Kidney (tissue), 14 donors: ENCODE data around the gene CD209. TPM values are rescaled to one million over a fixed set of nuclear protein-coding genes. Genes with fewer than 3 reads are reported as not detected.

Experiments used
- DNase-seq, 5 donors: peaks; one replicate each; pipeline ENCODE4 v3.0.0-alpha.2; 2013 to 2020
- FAIRE-seq: peaks from 2 replicates; lab custom pipeline; 2012; peaks lifted over from hg19 to GRCh38; lab: Jason Lieb, UNC
- H3K27ac ChIP-seq, 2 donors: one replicate each; pipeline ENCODE4 v1.7.0; 2013; ENCODE audit warnings: low read depth in 2 of 2, low read length in 2 of 2, inconsistent platforms in 1 of 2
- H3K27me3 ChIP-seq: one replicate; pipeline ENCODE4 v1.7.1; 2013; ENCODE audit warnings: low read length, inconsistent platforms; ENCODE audit not compliant: control insufficient read depth, insufficient read depth
- H3K36me3 ChIP-seq, 3 donors: one replicate each; pipeline versions ENCODE4 v1.7.0 to v1.7.1; 2013; ENCODE audit warnings: low read length in 3 of 3, control low read depth in 1 of 3, inconsistent platforms in 1 of 3; ENCODE audit not compliant: insufficient read depth in 3 of 3, control insufficient read depth in 2 of 3
- H3K4me1 ChIP-seq, 3 donors: one replicate each; pipeline versions ENCODE4 v1.7.0 to v1.7.1; 2013; ENCODE audit warnings: low read length in 3 of 3, inconsistent platforms in 1 of 3, low read depth in 1 of 3; ENCODE audit not compliant: control insufficient read depth in 2 of 3, insufficient read depth in 2 of 3
- H3K4me3 ChIP-seq, 3 donors: one replicate each; pipeline versions ENCODE4 v1.7.0 to v1.8.1; 2013; ENCODE audit warnings: low read length in 3 of 3, control low read depth in 1 of 3, inconsistent platforms in 1 of 3
- H3K9ac ChIP-seq, 3 donors: one replicate each; pipeline versions ENCODE4 v1.7.0 to v1.7.1; 2013; ENCODE audit warnings: low read length in 3 of 3, control low read depth in 1 of 3, inconsistent platforms in 1 of 3
- H3K9me3 ChIP-seq, 3 donors: one replicate each; pipeline versions ENCODE4 v1.7.0 to v1.7.1; 2013; ENCODE audit warnings: low read length in 3 of 3, control low read depth in 1 of 3, inconsistent platforms in 1 of 3; ENCODE audit not compliant: control insufficient read depth in 2 of 3, insufficient read depth in 1 of 3
- intact Hi-C: fragments of 100-400 bp; cut with DNase I; formaldehyde crosslinking; loops from one replicate; pipeline ENCODE4 v1.11.1; 2022
- polyA plus RNA-seq: library from polyadenylated mRNA; stranded (reverse); fragments of 350-450 nt; fragmentation: Illumina TruSeq; extraction: RNeasy Lipid Tissue Mini Kit (QIAGEN cat#74804); gene quantifications from one replicate; pipeline ENCODE4 v1.2.3, GENCODE V29; 2014; ENCODE audit warnings: low read depth, low replicate concordance; ENCODE audit not compliant: insufficient read depth
- total RNA-seq: library from RNA; stranded (reverse); fragmentation: NEBNext Ultra II Directional; extraction: Animal tissue kit (Norgen Biotek cat#: 25700); gene quantifications from one replicate; pipeline ENCODE4 v1.2.1, GENCODE V29; 2021
- TF ChIP-seq, protein P1 (sequence below): IDR thresholded peaks from 3 replicates; pipeline ENCODE4 v1.5.1; 2012; ENCODE audit warnings: mild to moderate bottlenecking, moderate library complexity, borderline replicate concordance; ENCODE audit not compliant: insufficient read depth; ENCODE audit errors: extremely low read depth
- donor health status: control.
- donor health status: control.
- donor health status: control.
- donor health status: control.
- donor health status: control.
- donor health status: DM: yes; HTN: yes; CAD: no.
- donor health status: Normal renal cell carcinoma (clear cell type).

CD209 gene
- total and polyA plus RNA-seq, 2 donors from 2014 or later: 1.2 to 11.7 TPM

DNA sequence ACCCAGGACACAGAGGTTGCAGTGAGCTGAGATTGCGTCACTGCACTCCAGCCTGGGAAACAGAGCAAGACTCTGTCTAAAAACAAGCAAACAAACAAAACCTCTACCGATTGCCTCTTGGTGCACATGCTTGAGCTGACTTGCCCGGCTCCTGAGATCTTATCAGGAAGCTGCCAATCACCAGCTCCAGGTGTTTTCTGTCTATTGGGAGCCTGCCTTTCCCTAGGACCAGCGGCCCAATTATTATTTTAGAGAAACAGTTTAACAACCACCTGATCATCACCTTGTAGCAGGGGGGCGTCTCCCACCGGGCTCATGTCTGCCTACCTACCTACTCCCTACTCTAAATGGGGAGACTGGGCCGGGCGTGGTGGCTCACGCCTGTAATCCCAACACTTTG lies 26.5 kb upstream of the CD209 start:
- H3K27ac ChIP-seq: no peak overlapping the region
- H3K36me3 ChIP-seq: no peaks in the 10 kb centered on the region
- H3K4me1 ChIP-seq: no peaks in the 10 kb centered on the region
- intact Hi-C loops: no loop called here
- H3K27me3 ChIP-seq: no peaks in the 10 kb centered on the region
- no peak overlapping the region for H3K9ac ChIP-seq
- TF ChIP-seq, protein P1, sequence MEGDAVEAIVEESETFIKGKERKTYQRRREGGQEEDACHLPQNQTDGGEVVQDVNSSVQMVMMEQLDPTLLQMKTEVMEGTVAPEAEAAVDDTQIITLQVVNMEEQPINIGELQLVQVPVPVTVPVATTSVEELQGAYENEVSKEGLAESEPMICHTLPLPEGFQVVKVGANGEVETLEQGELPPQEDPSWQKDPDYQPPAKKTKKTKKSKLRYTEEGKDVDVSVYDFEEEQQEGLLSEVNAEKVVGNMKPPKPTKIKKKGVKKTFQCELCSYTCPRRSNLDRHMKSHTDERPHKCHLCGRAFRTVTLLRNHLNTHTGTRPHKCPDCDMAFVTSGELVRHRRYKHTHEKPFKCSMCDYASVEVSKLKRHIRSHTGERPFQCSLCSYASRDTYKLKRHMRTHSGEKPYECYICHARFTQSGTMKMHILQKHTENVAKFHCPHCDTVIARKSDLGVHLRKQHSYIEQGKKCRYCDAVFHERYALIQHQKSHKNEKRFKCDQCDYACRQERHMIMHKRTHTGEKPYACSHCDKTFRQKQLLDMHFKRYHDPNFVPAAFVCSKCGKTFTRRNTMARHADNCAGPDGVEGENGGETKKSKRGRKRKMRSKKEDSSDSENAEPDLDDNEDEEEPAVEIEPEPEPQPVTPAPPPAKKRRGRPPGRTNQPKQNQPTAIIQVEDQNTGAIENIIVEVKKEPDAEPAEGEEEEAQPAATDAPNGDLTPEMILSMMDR: no peak
- DNase-seq: peak in 1 of 5 donors; percentile 25
- no peak overlapping the region for H3K4me3 ChIP-seq
- no peaks in the 10 kb centered on the region for H3K9me3 ChIP-seq
- no peak for FAIRE-seq

DNA sequence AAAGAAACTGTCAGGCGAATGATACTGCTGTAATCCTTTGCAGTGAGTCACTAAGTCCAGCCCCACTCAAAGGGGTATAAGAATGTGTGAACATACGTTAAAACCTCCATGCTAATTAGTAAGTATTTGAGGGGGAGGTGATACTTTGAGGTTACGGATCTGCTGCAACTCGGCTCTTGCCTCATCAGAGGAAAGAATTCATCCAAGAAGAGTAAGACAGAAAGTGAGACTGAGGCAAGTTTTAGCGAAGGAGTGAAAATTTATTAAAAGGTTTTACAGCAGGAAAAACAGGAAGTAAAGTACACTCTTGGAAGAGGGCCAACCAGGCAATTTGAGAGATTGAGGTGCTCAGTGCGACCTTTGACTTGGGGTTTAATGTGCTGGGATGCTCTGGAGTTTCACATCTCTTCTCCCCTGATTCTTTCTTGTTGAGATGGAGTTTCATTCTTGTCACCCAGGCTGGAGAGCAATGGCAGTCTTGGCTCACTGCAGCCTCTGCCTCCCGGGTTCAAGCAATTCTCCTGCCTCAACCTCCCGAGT lies 25.5 kb upstream of the CD209 start:
- Histone ChIP-seq H3K27me3 (no peaks in the 10 kb centered on the region), H3K27ac (no peak overlapping the region), H3K9ac (no peak overlapping the region), H3K4me1 (no peaks in the 10 kb centered on the region), H3K36me3 (no peaks in the 10 kb centered on the region), H3K9me3 (no peaks in the 10 kb centered on the region), H3K4me3 (no peak overlapping the region)
- intact Hi-C loops: no loop called here
- TF ChIP-seq, protein P1: no peak
- DNase-seq (no peak), FAIRE-seq (no peak)

DNA sequence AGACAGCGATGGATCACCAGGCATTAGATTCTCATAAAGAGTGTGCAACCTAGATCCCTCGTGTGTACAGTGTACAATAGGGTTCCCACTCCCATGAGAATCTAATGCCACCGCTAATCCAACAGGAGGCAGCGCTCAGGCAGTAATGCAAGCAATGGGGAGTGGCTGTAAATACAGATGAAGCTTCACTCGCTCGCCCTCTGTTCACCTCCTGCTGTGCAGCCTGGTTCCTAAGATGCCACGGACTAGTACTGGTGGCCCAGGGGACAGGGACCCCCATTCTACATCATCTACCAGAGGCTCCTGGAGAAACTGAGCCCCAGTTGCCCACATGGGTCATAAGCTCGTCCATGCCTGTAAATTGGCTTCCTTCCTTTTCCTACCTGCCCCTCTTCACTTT lies 23.7 kb upstream of the CD209 start:
- DNase-seq: peak in 1 of 5 donors; percentile 42
- Histone ChIP-seq H3K4me1 (no peaks in the 10 kb centered on the region), H3K36me3 (no peaks in the 10 kb centered on the region), H3K27ac (no peak overlapping the region), H3K4me3 (no peak overlapping the region), H3K27me3 (no peaks in the 10 kb centered on the region), H3K9me3 (no peaks in the 10 kb centered on the region), H3K9ac (no peak overlapping the region)
- intact Hi-C loops: no loop called here
- TF ChIP-seq, protein P1: no peak
- no peak for FAIRE-seq

DNA sequence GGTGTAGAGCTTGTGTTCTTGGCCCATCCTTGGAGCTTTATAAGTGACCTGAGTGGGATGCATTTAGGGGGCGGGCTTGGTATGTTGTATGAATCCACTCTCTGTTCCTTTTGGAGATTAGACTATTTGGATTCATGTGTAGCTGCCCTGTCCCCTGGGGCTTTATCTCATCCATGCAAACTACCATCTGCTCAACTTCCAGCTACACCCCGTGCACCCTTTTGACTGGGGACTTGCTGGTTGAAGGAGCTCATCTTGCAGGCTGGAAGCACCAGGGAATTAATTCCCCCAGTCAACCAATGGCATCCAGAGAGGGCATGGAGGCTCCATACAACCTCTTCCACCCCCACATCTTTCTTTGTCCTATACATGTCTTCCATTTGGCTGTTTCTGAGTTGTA lies 21.8 kb upstream of the CD209 start:
- H3K9me3 ChIP-seq: no peaks in the 10 kb centered on the region
- no peak for DNase-seq
- TF ChIP-seq, protein P1: no peak
- no peak overlapping the region for H3K4me3 ChIP-seq
- H3K27ac ChIP-seq: no peak overlapping the region
- no peaks in the 10 kb centered on the region for H3K4me1 ChIP-seq
- intact Hi-C loops: no loop called here
- no peaks in the 10 kb centered on the region for H3K27me3 ChIP-seq
- H3K36me3 ChIP-seq: no peaks in the 10 kb centered on the region
- FAIRE-seq: no peak
- no peak overlapping the region for H3K9ac ChIP-seq
